PC-3 (cell line): ENCODE measurements around the gene PCDHA5. TPM values are rescaled to one million over a fixed set of nuclear protein-coding genes. Genes with fewer than 3 reads are reported as not detected.

Source experiments
- ATAC-seq: fragments of 200-7000 bp; cut with Tn5 transposase; 2 replicates; pipeline ENCODE4 v1.9.1; 2020; ENCODE audit warnings: mild to moderate bottlenecking, moderate library complexity
- BruUV-seq: library from RNA; stranded (reverse); fragments of 400-500 nt; replicated peaks from 2 replicates; lab custom pipeline; 2021; lab: Mats Ljungman, UMichigan
- CTCF ChIA-PET: fragments of 300-600 bp; sonication (Branson Sonifier 250); formaldehyde crosslinking; loops from one replicate; lab custom pipeline; 2022; ENCODE audit warnings: antibody characterized with exemption; lab: Charles Lee
- POLR2A ChIA-PET: fragments of 300-600 bp; sonication (Branson Sonifier 250); formaldehyde crosslinking; loops from one replicate; lab custom pipeline; 2022; ENCODE audit warnings: antibody characterized with exemption; ENCODE audit not compliant: unreplicated experiment; lab: Charles Lee
- DNase-seq: peaks from one replicate; pipeline ENCODE4 v3.0.0-alpha.2; 2015
- H2AFZ ChIP-seq: fragments of 300-600 bp; sonication (generic); 2 replicates; pipeline ENCODE4 v1.6.0; 2016; ENCODE audit warnings: antibody characterized with exemption, low read length
- H3F3A ChIP-seq: fragments of 300-600 bp; sonication (generic); one replicate; pipeline ENCODE4 v1.6.0; 2017; ENCODE audit warnings: antibody characterized with exemption, low read length, control low read depth, mild to moderate bottlenecking; ENCODE audit not compliant: unreplicated experiment
- H3K27ac ChIP-seq: fragments of 300-600 bp; sonication (generic); 2 replicates; pipeline ENCODE4 v1.5.1; 2016; ENCODE audit warnings: mild to moderate bottlenecking, low read length
- H3K27me3 ChIP-seq: fragments of 300-600 bp; sonication (generic); 2 replicates; pipeline ENCODE4 v1.6.1; 2016; ENCODE audit warnings: low read length, mixed read lengths
- H3K36me3 ChIP-seq: fragments of 300-600 bp; sonication (generic); 2 replicates; pipeline ENCODE4 v1.6.1; 2016; ENCODE audit warnings: low read depth, mixed run types, low read length, mixed read lengths
- H3K4me1 ChIP-seq: fragments of 300-600 bp; sonication (generic); 2 replicates; pipeline ENCODE4 v1.5.1; 2016; ENCODE audit warnings: low read length; ENCODE audit not compliant: insufficient read depth
- H3K4me2 ChIP-seq: fragments of 300-600 bp; sonication (generic); 2 replicates; pipeline ENCODE4 v1.6.0; 2016; ENCODE audit warnings: low read length
- H3K4me3 ChIP-seq: fragments of 300-600 bp; sonication (generic); 2 replicates; pipeline ENCODE4 v1.5.1; 2016; ENCODE audit warnings: mild to moderate bottlenecking, low read length, mixed read lengths
- H3K79me2 ChIP-seq: fragments of 300-600 bp; sonication (generic); 2 replicates; pipeline ENCODE4 v1.6.1; 2017; ENCODE audit warnings: low read length, mixed read lengths
- H3K9ac ChIP-seq: fragments of 300-600 bp; sonication (generic); 2 replicates; pipeline ENCODE4 v1.6.0; 2016; ENCODE audit warnings: mild to moderate bottlenecking, low read length
- H3K9me2 ChIP-seq: fragments of 300-600 bp; sonication (generic); replicated peaks from 2 replicates; pipeline ENCODE4 v1.6.1; 2016; ENCODE audit warnings: mixed run types, low read length, mixed read lengths
- H3K9me3 ChIP-seq: fragments of 300-600 bp; sonication (generic); 2 replicates; pipeline ENCODE4 v1.6.1; 2016; ENCODE audit warnings: low read length, mixed read lengths
- H4K20me1 ChIP-seq: fragments of 300-600 bp; sonication (generic); 2 replicates; pipeline ENCODE4 v1.6.1; 2016; ENCODE audit warnings: low read length, mixed read lengths
- EZH2 ChIP-seq: fragments of 300-600 bp; sonication (generic); IDR thresholded peaks from one replicate; pipeline ENCODE4 v1.6.1; 2017; ENCODE audit warnings: antibody characterized with exemption, mild to moderate bottlenecking, low read length; ENCODE audit not compliant: unreplicated experiment
- EZH2phosphoT487 ChIP-seq: fragments of 300-600 bp; sonication (generic); IDR thresholded peaks from 2 replicates; pipeline ENCODE4 v1.6.1; 2018; ENCODE audit warnings: mild to moderate bottlenecking, antibody characterized with exemption, low read length, borderline replicate concordance
- intact Hi-C: fragments of 100-400 bp; cut with micrococcal nuclease; formaldehyde crosslinking; loops from 2 replicates; pipeline ENCODE4 v1.9.0; 2023
- total RNA-seq: library from RNA; depleted of rRNA; stranded (reverse); fragments of >200 nt; gene quantifications from 2 replicates; pipeline ENCODE4 v1.2.3, GENCODE V29; 2014; rRNA removed
- TF ChIP-seq, protein P1 (sequence below): fragments of 300-600 bp; sonication (generic); conservative IDR thresholded peaks from 2 replicates; pipeline ENCODE4 v1.5.1; 2017; ENCODE audit warnings: antibody characterized with exemption, low read depth, mild to moderate bottlenecking, low read length

The PCDHA5 gene
- total RNA-seq, 1 experiment from 2014 or later: 1.5 TPM

GRCh38 chr5:140870221-140871201 lies 49.1 kb downstream of the PCDHA5 start:
- Histone ChIP-seq H3F3A (no peaks in the 10 kb centered on the region), H3K27ac (no peak overlapping the region), H3K36me3 (no peaks in the 10 kb centered on the region; the same call in 1 of the 2 replicates), H3K9me2 (no peaks in the 10 kb centered on the region), H3K9ac (no peak overlapping the region), H3K4me3 (no peak overlapping the region), H3K4me1 (peaks cover 14% of the 10 kb centered on the region), H2AFZ (no peak overlapping the region), H3K79me2 (0 out of 2 replicates have a peak, but pooled peaks cover 9% of the 10 kb centered on the region), H3K27me3 (no peaks in the 10 kb centered on the region), H3K4me2 (no peak overlapping the region), H3K9me3 (no peaks in the 10 kb centered on the region), H4K20me1 (no peaks in the 10 kb centered on the region)
- DNase-seq (no peak), ATAC-seq (no peak)
- BruUV-seq: no TSS peak
- ChIA-PET POLR2A (no interaction called here), CTCF (no interaction called here)
- TF ChIP-seq EZH2 (no peak), EZH2phosphoT487 (no peak)
- TF ChIP-seq, protein P1, sequence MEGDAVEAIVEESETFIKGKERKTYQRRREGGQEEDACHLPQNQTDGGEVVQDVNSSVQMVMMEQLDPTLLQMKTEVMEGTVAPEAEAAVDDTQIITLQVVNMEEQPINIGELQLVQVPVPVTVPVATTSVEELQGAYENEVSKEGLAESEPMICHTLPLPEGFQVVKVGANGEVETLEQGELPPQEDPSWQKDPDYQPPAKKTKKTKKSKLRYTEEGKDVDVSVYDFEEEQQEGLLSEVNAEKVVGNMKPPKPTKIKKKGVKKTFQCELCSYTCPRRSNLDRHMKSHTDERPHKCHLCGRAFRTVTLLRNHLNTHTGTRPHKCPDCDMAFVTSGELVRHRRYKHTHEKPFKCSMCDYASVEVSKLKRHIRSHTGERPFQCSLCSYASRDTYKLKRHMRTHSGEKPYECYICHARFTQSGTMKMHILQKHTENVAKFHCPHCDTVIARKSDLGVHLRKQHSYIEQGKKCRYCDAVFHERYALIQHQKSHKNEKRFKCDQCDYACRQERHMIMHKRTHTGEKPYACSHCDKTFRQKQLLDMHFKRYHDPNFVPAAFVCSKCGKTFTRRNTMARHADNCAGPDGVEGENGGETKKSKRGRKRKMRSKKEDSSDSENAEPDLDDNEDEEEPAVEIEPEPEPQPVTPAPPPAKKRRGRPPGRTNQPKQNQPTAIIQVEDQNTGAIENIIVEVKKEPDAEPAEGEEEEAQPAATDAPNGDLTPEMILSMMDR: no peak
- intact Hi-C loops: no loop called here

Other genes starting within 250 kb of the PCDHA5 start
- not detected in 2 replicates for gene CD14, start 188.4 kb upstream of the PCDHA5 start, total RNA-seq
- 12.7 and 16.5 TPM in 2 replicates for gene TMCO6, start 182.2 kb upstream of the PCDHA5 start, total RNA-seq
- gene NDUFA2, start 174.0 kb upstream of the PCDHA5 start, total RNA-seq: 84.5 and 108 TPM in 2 replicates
- gene IK, start 173.8 kb upstream of the PCDHA5 start, total RNA-seq: 87.5 and 117 TPM in 2 replicates
- gene WDR55, start 156.7 kb upstream of the PCDHA5 start, total RNA-seq: 21.2 and 27.2 TPM in 2 replicates
- 0.75 and 1.1 TPM in 2 replicates for gene DND1, start 148.0 kb upstream of the PCDHA5 start, total RNA-seq
- 76.1 and 87.1 TPM in 2 replicates for gene HARS1, start 130.2 kb upstream of the PCDHA5 start, total RNA-seq
- 23.3 and 29.7 TPM in 2 replicates for gene HARS2, start 130.2 kb upstream of the PCDHA5 start, total RNA-seq
- gene ZMAT2, start 121.2 kb upstream of the PCDHA5 start, total RNA-seq: 28.2 and 36.8 TPM in 2 replicates
- gene PCDHA1, start 35.5 kb upstream of the PCDHA5 start, total RNA-seq: not detected in 2 replicates
- not detected in 2 replicates for gene PCDHA2, start 26.8 kb upstream of the PCDHA5 start, total RNA-seq
- not detected in 2 replicates for gene PCDHA3, start 20.6 kb upstream of the PCDHA5 start, total RNA-seq
- 1.5 and 1.6 TPM in 2 replicates for gene PCDHA4, start 14.5 kb upstream of the PCDHA5 start, total RNA-seq
- gene PCDHA6, start 6.3 kb downstream of the PCDHA5 start, total RNA-seq: 0.22 and 0.35 TPM in 2 replicates
- gene PCDHA7, start 12.7 kb downstream of the PCDHA5 start, total RNA-seq: 0.26 and 0.52 TPM in 2 replicates
- gene PCDHA8, start 19.6 kb downstream of the PCDHA5 start, total RNA-seq: 0.11 TPM in 1 of 2 replicates, not detected in the other
- gene PCDHA9, start 26.8 kb downstream of the PCDHA5 start, total RNA-seq: 0.22 and 0.35 TPM in 2 replicates
- 0.04 and 0.23 TPM in 2 replicates for gene PCDHA10, start 34.3 kb downstream of the PCDHA5 start, total RNA-seq
- gene PCDHA11, start 47.3 kb downstream of the PCDHA5 start, total RNA-seq: 0.33 TPM in 1 of 2 replicates, not detected in the other
- 7.0 and 8.2 TPM in 2 replicates for gene PCDHA12, start 53.7 kb downstream of the PCDHA5 start, total RNA-seq
- gene PCDHA13, start 60.5 kb downstream of the PCDHA5 start, total RNA-seq: 3.2 and 6.2 TPM in 2 replicates
- gene PCDHAC1, start 104.7 kb downstream of the PCDHA5 start, total RNA-seq: 4.8 and 6.2 TPM in 2 replicates
- 4.2 and 8.2 TPM in 2 replicates for gene PCDHAC2, start 144.9 kb downstream of the PCDHA5 start, total RNA-seq
- 0.06 and 0.07 TPM in 2 replicates for gene PCDHB1, start 229.8 kb downstream of the PCDHA5 start, total RNA-seq